ENCODE data around the gene RAPGEF4.

RAPGEF4 gene

GRCh38 chr2:172860336-172860707 lies 124.7 kb downstream of the RAPGEF4 start:
- H3K4me3 ChIP-seq (replicated peaks; ENCODE audit: low read depth, low read length), result no peak overlapping the region
- TF ChIP-seq, protein P1, sequence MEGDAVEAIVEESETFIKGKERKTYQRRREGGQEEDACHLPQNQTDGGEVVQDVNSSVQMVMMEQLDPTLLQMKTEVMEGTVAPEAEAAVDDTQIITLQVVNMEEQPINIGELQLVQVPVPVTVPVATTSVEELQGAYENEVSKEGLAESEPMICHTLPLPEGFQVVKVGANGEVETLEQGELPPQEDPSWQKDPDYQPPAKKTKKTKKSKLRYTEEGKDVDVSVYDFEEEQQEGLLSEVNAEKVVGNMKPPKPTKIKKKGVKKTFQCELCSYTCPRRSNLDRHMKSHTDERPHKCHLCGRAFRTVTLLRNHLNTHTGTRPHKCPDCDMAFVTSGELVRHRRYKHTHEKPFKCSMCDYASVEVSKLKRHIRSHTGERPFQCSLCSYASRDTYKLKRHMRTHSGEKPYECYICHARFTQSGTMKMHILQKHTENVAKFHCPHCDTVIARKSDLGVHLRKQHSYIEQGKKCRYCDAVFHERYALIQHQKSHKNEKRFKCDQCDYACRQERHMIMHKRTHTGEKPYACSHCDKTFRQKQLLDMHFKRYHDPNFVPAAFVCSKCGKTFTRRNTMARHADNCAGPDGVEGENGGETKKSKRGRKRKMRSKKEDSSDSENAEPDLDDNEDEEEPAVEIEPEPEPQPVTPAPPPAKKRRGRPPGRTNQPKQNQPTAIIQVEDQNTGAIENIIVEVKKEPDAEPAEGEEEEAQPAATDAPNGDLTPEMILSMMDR (IDR thresholded peaks at IDR 0.05; ENCODE audit: low read depth, low read length, missing control alignments), result no peak

DNA sequence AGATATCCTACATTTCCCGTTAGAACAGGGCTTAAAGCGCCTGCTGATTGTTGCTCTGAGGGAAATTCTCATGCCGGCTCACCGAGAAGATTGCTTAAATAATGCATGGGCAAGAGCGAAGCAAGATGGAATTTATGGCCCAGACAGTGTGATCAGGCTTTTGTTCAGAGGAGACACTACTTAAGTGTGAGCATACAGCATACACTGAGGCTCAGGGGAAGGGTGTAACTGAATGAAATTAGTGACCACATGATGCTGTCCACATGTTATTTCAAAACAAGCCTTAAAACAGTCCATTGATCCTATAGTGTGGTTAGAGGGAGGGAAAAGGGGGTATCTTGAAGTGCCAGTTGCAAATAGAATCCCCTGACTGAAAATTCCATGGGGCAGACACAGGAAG lies 125.5 kb downstream of the RAPGEF4 start:
- TF ChIP-seq, protein P1 (IDR thresholded peaks at IDR 0.05; ENCODE audit: low read depth, low read length, missing control alignments), result no peak
- H3K4me3 ChIP-seq (replicated peaks; ENCODE audit: low read depth, low read length), result no peak overlapping the region
- DNase-seq (ENCODE audit: extremely low read depth, low read depth), result no peak

More at GRCh38 chr2:172860336-172860707, 124.7 kb downstream of the RAPGEF4 start:
- DNase-seq (ENCODE audit: extremely low read depth, low read depth), result no peak

GRCh38 chr2:172861656-172862476 lies 126.2 kb downstream of the RAPGEF4 start:
- DNase-seq (ENCODE audit: extremely low read depth, low read depth), result no peak
- TF ChIP-seq, protein P1 (IDR thresholded peaks at IDR 0.05; ENCODE audit: low read depth, low read length, missing control alignments), result no peak
- no peak overlapping the region for H3K4me3 ChIP-seq (replicated peaks; ENCODE audit: low read depth, low read length)

- no peak overlapping the region for H3K4me3 ChIP-seq (replicated peaks; ENCODE audit: low read depth, low read length)
- TF ChIP-seq, protein P1 (IDR thresholded peaks at IDR 0.05; ENCODE audit: low read depth, low read length, missing control alignments), result no peak
- DNase-seq (ENCODE audit: extremely low read depth, low read depth), result no peak
Measured at GRCh38 chr2:172863341-172863740, 127.7 kb downstream of the RAPGEF4 start.

- no peak overlapping the region for H3K4me3 ChIP-seq (replicated peaks; ENCODE audit: low read depth, low read length)
- no peak for DNase-seq (ENCODE audit: extremely low read depth, low read depth)
- TF ChIP-seq, protein P1 (IDR thresholded peaks at IDR 0.05; ENCODE audit: low read depth, low read length, missing control alignments), result peak; percentile 65
Measured at GRCh38 chr2:172864182-172864581, 128.5 kb downstream of the RAPGEF4 start.

- no peak for DNase-seq (ENCODE audit: extremely low read depth, low read depth)
- TF ChIP-seq, protein P1 (IDR thresholded peaks at IDR 0.05; ENCODE audit: low read depth, low read length, missing control alignments), result peak; percentile 28
- no peak overlapping the region for H3K4me3 ChIP-seq (replicated peaks; ENCODE audit: low read depth, low read length)
Measured at GRCh38 chr2:172865422-172865821, 129.8 kb downstream of the RAPGEF4 start.

All from HFF-Myc (cell line).